ENCODE results near the gene CST7. TPM values are rescaled to one million over a fixed set of nuclear protein-coding genes. Genes with fewer than 3 reads are reported as not detected.

The CST7 gene
- total RNA-seq, 1 experiment from 2014 or later: not detected

GRCh38 chr20:24915440-24915839, 33.6 kb upstream of the CST7 start:
- no peaks in the 10 kb centered on the region for H3K4me1 ChIP-seq (ENCODE audit: control insufficient read depth, insufficient read depth, low read length)
- H3K27ac ChIP-seq (ENCODE audit: low read length): no peak overlapping the region
- H3K9me3 ChIP-seq (ENCODE audit: control insufficient read depth, insufficient read depth, low read depth, low read length): no peaks in the 10 kb centered on the region
- POLR2A ChIA-PET: interaction anchor here (0.6 kb wide), 1 partner anchor 855 kb away, joined by 3 read pairs; no protein-coding TSS in a partner anchor
- H3K4me3 ChIP-seq (ENCODE audit: low read depth in 2 of 2, low read length in 2 of 2): no peak overlapping the region
- CTCF ChIA-PET: no interaction called here
- in situ Hi-C loops (cut with HindIII; ENCODE audit: low pct_unique_long_range_greater_than_20kb, low sequenced_read_pairs) (no loop called here), intact Hi-C loops (cut with micrococcal nuclease; ENCODE audit: unreplicated experiment) (loop anchor here (5.0 kb wide), 1 partner anchor 133 kb away; no protein-coding TSS in a partner anchor)
- no TSS peak for BruUV-seq (replicated peaks)
- H3K27me3 ChIP-seq (ENCODE audit: control insufficient read depth, insufficient read depth, low read length): no peaks in the 10 kb centered on the region
- no peaks in the 10 kb centered on the region for H3K36me3 ChIP-seq (ENCODE audit: control insufficient read depth, insufficient read depth, low read length)
- DNase-seq (ENCODE audit: low read depth, low spot score) (no peak), ATAC-seq (no peak)
- TF ChIP-seq, protein P1, sequence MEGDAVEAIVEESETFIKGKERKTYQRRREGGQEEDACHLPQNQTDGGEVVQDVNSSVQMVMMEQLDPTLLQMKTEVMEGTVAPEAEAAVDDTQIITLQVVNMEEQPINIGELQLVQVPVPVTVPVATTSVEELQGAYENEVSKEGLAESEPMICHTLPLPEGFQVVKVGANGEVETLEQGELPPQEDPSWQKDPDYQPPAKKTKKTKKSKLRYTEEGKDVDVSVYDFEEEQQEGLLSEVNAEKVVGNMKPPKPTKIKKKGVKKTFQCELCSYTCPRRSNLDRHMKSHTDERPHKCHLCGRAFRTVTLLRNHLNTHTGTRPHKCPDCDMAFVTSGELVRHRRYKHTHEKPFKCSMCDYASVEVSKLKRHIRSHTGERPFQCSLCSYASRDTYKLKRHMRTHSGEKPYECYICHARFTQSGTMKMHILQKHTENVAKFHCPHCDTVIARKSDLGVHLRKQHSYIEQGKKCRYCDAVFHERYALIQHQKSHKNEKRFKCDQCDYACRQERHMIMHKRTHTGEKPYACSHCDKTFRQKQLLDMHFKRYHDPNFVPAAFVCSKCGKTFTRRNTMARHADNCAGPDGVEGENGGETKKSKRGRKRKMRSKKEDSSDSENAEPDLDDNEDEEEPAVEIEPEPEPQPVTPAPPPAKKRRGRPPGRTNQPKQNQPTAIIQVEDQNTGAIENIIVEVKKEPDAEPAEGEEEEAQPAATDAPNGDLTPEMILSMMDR (IDR thresholded peaks at IDR 0.05): no peak
- no peak for TF ChIP-seq REST (IDR thresholded peaks at IDR 0.05; ENCODE audit: insufficient read depth in 1 of 2, low read depth in 2 of 2, low read length in 1 of 2)

- in situ Hi-C loops (cut with HindIII; ENCODE audit: low pct_unique_long_range_greater_than_20kb, low sequenced_read_pairs): no loop called here
- ChIA-PET POLR2A (interaction anchor here (0.6 kb wide), 1 partner anchor 855 kb away, joined by 3 read pairs; no protein-coding TSS in a partner anchor), CTCF (no interaction called here)
- H3K27ac ChIP-seq (ENCODE audit: low read length): no peak overlapping the region
- H3K27me3 ChIP-seq (ENCODE audit: control insufficient read depth, insufficient read depth, low read length): no peaks in the 10 kb centered on the region
- no peaks in the 10 kb centered on the region for H3K36me3 ChIP-seq (ENCODE audit: control insufficient read depth, insufficient read depth, low read length)
- H3K9me3 ChIP-seq (ENCODE audit: control insufficient read depth, insufficient read depth, low read depth, low read length): no peaks in the 10 kb centered on the region
- intact Hi-C loops (cut with micrococcal nuclease; ENCODE audit: unreplicated experiment): loop anchor here (5.0 kb wide), 1 partner anchor 134 kb away; no protein-coding TSS in a partner anchor
- no peaks in the 10 kb centered on the region for H3K4me1 ChIP-seq (ENCODE audit: control insufficient read depth, insufficient read depth, low read length)
- H3K4me3 ChIP-seq (ENCODE audit: low read depth in 2 of 2, low read length in 2 of 2): no peak overlapping the region
- ATAC-seq (no peak), DNase-seq (ENCODE audit: low read depth, low spot score) (no peak)
- TF ChIP-seq SIN3A (IDR thresholded peaks at IDR 0.05; ENCODE audit: borderline replicate concordance, insufficient read depth, low read depth, low read length): no peak
- no peak for TF ChIP-seq TCF7L2 (IDR thresholded peaks at IDR 0.05; ENCODE audit: low read depth, low read length)
- TF ChIP-seq, protein P1 (IDR thresholded peaks at IDR 0.05): no peak
- no peak for TF ChIP-seq REST (IDR thresholded peaks at IDR 0.05; ENCODE audit: insufficient read depth in 1 of 2, low read depth in 2 of 2, low read length in 1 of 2)
- TF ChIP-seq POLR2AphosphoS5 (IDR thresholded peaks at IDR 0.05; ENCODE audit: low read depth, low read length): no peak
- no TSS peak for BruUV-seq (replicated peaks)
Measured at GRCh38 chr20:24915892-24916291, 33.2 kb upstream of the CST7 start.
